Stimulated activated CD8-positive, alpha-beta memory T cell treated with anti-CD3 and anti-CD28 coated beads, Interleukin-2, amount 100 ng/mL, for 1 hour (primary cell): ENCODE measurements around the gene OFD1.

Source experiments
- DNase-seq, 2 donors: peaks; one replicate each; pipeline ENCODE4 v3.0.0-alpha.2; 2020; ENCODE audit warnings: low read depth in 2 of 2

Gene OFD1

GRCh38 chrX:13734278-13735172, at the start of gene OFD1, which contains the start of gene TRAPPC2:
Gene OFD1 (plus strand): TSS chrX:13734748. CDS start chrX:13735072, 324 bp downstream.
Gene TRAPPC2 (minus strand): TSS chrX:13734620. CDS start chrX:13719963, 14,657 bp downstream.
- DNase-seq: peak; percentile 79 to 84

DNA sequence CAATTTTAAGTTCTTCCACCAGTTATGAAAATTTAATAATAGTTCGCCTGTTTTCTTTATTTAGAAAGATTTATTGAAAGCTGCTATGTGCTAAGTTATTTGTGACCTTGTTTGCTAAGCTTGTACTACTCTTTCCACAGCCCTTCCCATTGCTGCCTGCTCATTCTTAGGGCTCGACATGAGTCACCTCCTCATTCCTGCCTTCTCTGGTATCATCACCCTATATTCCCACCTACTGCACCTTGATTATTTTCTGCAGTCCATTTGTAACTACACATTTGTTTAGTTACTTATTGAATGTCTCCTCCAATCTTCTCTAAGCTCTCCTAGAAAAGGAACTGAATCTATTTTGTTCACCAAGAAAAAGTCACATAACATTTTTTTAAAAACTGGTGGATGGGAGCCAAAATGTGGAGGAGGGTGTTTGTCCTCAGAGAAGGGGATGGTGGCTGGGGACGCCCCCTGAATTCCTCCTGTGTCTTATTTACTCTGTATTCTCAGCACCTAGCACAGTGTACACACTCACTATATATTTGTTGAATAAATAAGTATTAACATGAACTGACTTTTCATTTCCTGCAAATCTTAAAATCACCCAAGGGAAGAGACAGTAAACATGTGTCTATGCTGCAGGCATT, 49.3 kb upstream of the OFD1 start:
- DNase-seq: no peak

- no peak for DNase-seq
Measured at GRCh38 chrX:13687203-13687602, 47.3 kb upstream of the OFD1 start.

GRCh38 chrX:13688384-13688957, 46.1 kb upstream of the OFD1 start:
- no peak for DNase-seq

- DNase-seq: peak; percentile 60 to 64
Measured at GRCh38 chrX:13688958-13689740, 45.4 kb upstream of the OFD1 start, which contains the start of gene RAB9A. Gene RAB9A (plus strand): TSS chrX:13689128. CDS start chrX:13708747, 19,619 bp downstream.

GRCh38 chrX:13689741-13690211, 44.8 kb upstream of the OFD1 start:
- DNase-seq: no peak

DNA sequence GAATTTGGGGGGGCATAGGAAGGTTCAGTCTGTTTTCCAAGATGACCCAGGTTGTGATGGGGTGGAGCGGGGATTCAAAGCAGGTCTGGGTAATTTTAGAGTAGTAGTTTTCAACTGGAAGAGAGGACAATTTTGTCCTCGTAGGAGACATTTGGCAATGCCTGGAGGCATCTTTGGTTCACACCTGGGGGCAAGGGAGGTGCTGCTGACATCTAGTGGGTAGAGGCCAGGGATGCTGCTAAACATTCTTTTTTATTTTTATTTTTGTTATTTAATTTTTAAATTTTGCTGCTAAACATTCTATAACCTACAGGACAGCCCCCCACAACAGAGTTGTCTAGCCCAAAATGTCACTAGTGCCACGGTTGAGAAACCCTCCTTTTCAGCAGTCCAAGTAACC, 43.7 kb upstream of the OFD1 start:
- no peak for DNase-seq

GRCh38 chrX:13691841-13692371, 42.6 kb upstream of the OFD1 start:
- no peak for DNase-seq

- DNase-seq: no peak
Measured at GRCh38 chrX:13692771-13693231, 41.7 kb upstream of the OFD1 start.

DNA sequence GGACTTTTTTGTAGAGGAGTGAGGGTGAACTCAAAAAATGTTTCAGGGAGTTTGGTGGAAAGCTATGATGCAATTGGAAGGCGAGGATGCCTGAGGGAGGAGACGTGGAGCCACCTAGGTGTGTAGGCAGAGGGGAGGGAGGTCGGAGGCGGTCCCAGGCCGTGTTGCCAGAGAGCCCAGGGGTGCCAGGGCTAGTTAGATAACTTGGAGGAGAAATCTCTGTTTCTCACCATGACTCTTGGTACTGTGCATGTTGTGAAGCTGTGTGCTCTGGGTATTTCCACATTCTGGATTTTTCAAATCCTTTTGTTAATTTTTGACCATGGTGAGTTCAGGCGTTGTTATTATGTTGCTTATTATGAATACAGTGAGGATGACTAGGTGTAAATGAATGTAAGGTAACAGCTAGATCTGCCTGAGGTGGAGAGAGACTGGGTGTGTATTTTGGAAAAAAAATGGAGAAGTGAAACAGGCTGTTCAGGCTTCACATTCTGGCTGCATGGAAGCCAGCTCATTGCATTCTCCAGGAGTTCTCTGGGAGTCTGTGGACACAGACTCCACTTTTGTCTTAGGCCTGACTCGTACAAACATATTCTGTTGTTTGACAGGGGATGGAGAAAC, 41.1 kb upstream of the OFD1 start:
- DNase-seq: no peak

DNA sequence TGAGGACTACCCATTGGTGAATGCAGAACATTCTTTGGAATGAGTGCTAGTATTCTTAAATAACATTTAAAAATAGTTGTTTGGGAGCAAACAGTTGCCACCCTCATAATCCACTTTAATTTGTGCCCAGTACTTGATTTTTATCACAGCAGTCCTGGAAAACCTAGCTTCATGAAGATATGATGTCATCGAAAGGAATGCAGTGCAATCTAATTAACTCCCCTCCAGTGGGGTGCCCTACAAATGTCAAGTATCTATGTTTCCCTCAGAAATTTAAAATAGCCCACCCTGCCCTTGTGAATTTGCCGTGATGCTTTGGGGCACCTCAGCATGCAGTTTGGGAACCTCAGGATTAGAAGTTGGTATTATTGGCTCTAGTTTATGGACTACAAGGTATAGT, 40.2 kb upstream of the OFD1 start:
- DNase-seq: no peak

DNA sequence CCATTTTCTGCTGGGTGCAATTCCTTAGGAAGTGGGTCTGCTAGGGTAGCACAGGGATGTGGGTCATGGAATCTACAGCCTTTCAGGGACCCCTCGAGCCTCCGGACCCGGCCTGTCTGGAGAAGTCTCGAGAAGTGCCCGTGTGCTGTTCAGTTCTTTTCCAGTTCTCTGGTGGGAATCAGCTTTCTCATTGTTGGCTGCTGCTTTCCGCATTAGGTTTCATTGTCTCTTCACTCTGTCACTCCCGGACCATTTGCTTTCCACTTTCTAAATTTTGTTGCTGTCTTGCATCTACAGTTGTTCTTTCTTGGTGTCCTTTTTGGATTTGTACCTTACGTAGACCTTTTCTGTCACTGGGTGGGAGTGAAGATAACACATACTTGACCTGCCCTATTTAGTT, 39.6 kb upstream of the OFD1 start:
- DNase-seq: no peak

DNA sequence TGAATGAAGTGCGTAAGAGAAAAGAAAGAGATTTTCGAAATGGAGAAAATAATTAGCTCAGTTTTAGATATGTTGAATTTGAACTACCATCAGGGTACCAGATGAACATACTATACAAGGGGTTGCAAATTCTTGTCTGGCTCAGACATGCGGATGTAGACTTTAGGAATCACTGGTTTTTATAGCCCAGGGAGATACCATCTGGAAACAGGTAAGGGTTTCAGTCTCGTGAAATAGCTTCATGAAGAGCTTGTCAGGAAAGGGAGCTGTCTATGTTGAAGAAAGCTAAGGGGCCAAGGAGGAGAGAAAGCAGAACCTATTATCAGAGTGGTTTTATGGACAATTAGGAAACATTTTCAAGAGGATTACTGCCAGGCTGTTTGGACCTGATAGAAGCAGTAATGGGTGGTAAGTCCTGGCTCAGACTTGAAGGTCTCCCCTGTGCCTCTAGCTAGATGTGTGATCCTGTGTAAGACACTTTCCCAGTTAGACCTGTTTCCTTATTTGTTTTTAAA, 38.9 kb upstream of the OFD1 start:
- DNase-seq: no peak

GRCh38 chrX:13697455-13697854, 37.1 kb upstream of the OFD1 start:
- DNase-seq: no peak

DNA sequence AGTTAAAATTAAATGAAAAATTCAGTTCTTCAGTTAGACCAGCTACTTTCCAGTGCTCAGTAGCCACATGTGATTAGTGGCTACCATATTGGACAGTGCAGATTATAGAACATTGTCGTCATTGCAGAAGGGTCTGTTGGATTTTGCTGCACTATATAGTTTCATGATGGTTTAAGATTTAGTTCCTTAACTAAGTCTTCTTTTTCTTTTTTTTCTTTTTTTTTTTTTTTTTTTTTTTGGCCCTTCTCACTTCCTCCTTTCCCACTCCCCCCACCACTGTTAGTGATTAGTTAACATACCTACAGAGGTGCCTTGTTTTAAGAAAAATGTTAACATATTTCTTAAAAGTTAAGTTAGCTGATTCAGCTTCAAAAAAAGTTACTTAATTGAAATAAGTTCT, 36.6 kb upstream of the OFD1 start:
- no peak for DNase-seq

- DNase-seq: no peak
Measured at GRCh38 chrX:13698432-13698831, 36.1 kb upstream of the OFD1 start.

- no peak for DNase-seq
Measured at GRCh38 chrX:13699183-13699826, 35.2 kb upstream of the OFD1 start.

- DNase-seq: no peak
Measured at GRCh38 chrX:13700380-13700779, 34.2 kb upstream of the OFD1 start.

DNA sequence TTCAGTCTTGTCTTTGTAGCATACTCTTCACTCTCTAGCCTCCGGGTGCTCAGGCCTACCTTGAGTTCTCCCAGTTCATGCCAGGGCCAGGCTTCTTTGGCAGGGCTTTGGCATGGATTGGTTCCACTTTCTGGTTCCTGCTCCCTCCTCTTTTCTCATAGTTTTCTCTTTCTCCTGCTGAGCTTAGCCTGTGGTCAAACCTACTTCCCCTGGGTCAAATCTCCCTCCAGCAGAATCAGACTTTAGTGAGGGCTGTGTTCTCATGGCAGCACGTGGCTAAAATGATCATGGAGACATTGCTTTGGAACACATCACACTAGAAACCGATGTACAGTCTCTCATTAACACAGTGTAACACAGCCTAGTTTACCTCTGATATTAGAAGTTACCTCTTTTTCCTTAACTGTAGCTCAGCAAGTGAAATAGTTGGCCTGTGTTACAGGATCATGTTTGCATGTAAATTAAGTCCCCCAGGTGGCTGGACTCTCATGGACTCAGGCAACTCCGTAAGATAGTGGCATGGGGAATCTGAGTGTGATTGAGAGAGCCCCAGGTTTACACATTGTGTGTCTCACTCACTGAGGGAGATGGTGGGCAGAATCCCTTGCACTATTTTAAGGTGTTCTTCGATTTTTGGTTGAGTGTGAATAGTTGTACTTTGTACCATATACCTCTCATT, 32.3 kb upstream of the OFD1 start:
- DNase-seq: no peak

GRCh38 chrX:13703135-13703534, 31.4 kb upstream of the OFD1 start:
- DNase-seq: no peak
